ENCODE measurements around the gene CHD5.

CHD5 gene

GRCh38 chr1:6096243-6097116 lies 83.6 kb downstream of the CHD5 start:
- DNase-seq, result no peak

DNA sequence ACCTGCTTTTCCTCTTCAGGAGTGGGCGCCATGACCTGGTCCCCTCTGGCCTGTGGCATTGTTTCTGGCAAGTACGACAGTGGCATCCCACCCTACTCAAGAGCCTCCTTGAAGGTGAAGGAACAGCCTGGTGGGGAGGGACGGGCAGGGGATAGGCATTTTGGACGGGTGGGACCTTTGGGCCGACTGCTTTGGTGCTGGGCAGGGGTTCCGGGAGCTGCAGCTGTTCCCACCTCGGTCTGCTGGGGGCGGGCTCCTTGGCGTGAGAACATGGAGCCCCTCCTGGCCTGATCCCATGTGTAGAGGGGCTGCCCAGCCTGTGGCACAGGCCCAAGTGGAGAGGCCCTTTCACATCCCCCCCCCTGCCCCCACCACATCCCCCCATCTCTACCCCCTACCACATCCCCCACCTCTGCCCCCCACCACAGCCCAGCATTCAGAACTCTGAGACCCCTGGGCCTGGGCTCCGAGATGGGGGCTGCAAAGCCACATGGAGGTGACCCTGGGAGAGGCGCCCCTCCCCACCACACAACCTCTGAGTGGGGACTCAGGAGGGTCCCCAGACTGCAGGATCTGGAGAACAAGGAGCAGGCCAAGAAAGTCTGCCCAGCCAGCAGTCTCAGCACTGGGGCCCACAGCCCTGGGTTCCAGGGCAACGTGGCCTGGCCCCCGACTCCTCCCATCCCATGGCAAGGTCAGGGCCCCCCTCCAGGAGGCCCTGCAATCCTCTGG lies 84.4 kb downstream of the CHD5 start:
- DNase-seq, result no peak

DNA sequence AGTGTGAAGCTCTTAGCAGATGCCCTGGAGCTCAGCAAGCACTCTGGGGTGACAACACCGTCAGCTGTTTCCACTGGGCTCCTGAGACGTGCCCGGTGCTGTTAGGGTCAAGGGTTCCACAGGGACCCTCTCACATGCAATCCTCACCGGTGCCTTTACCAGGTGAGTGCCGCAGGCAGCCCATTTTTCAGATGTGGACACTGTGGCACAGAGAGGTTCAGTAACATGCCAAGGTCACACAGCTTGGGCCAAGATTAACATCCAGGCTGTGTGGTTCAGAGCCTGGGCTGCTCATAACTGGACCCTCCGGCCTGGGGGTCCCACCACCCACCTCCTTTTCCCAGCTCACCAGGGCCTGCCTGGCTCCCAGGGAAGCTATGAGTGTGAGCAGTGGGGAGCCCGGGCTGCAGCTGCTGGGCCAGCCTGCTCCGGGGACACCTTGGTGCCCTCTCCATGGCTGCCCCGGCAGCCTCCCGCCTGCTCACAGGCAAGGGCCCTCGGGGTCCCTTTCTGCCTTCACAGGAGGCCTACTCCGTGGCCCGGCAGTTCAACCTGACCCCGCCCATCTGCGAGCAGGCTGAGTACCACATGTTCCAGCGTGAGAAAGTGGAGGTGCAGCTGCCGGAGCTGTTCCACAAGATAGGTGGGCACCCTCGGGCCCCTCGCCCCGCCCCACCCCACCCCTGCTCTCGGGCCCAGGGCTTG lies 85.2 kb downstream of the CHD5 start:
- DNase-seq, result no peak

- DNase-seq, result no peak
Measured at GRCh38 chr1:6094246-6094645, 85.9 kb downstream of the CHD5 start.

- no peak for DNase-seq
Measured at GRCh38 chr1:6093611-6094010, 86.5 kb downstream of the CHD5 start.

GRCh38 chr1:6093071-6093470 lies 87.0 kb downstream of the CHD5 start:
- DNase-seq, result no peak

GRCh38 chr1:6092211-6092610 lies 87.9 kb downstream of the CHD5 start:
- DNase-seq, result no peak

DNA sequence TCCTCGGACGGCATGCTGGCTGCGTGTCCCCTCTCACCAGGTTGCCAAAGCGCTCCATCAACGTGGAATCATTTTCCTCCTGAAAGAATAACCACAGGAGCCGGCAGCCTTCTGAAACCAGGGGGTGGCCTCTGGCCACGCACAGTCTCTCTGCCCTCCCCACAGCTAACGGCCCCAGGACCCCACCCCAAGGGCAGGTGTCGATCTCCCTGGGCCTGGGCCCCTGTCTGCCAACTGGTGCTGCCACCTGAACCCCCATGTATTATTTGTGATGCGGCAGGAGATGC lies 88.4 kb downstream of the CHD5 start:
- no peak for DNase-seq

GRCh38 chr1:6090996-6091822 lies 88.9 kb downstream of the CHD5 start:
- DNase-seq, result no peak

- no peak for DNase-seq
Measured at GRCh38 chr1:6090288-6090687, 89.8 kb downstream of the CHD5 start.

- DNase-seq, result no peak
Measured at GRCh38 chr1:6088956-6089355, 91.2 kb downstream of the CHD5 start.

DNA sequence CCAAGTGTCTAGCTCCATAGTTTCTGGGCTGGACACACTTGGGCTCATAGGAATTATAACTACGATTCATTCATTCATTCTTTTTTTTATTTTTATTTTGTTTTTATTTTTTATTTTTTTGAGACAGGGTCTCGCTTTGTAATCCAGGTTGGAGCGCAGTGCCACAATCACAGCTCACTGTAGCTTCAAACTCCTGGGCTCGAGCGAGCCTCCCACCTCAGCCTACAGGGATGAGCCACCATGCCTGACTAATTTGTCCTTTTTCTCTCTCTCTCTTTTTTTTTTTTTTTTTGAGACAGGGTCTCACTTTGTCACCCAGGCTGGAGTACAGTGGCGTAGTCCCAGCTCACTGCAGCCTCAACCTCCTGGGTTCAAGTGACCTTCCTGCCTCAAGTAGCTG lies 92.2 kb downstream of the CHD5 start:
- DNase-seq, result no peak

- no peak for DNase-seq
Measured at GRCh38 chr1:6087377-6087772, 92.7 kb downstream of the CHD5 start.

DNA sequence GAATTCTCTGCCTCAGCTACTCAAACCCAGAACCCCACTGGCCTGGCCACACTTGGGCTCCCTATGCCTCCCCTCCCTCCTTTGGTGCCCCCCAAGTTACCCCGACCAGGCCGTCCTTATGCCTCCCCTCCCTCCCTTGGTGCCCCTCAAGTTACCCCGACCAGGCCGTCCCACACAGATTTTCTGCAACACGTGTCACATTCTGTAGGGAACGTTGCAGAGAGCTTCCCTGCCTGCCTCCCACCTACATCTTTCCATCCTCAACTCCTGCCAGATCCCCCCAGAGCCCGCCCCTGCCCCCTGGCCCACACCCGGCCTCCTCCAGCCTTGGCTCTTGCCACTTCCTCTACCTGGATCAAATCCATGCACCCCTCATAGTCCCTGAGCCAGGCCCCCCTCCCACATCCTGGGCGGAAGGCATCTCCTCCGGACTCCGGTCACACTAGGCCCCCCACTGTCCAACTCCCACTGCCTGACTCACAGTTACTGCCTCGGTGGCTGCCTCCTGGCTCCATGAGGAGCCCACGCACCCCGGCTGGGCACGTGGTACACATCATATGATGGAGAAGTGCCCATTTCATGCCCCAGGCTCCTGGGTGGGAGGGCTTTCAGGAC lies 93.3 kb downstream of the CHD5 start:
- no peak for DNase-seq

- DNase-seq, result no peak
Measured at GRCh38 chr1:6086358-6086757, 93.8 kb downstream of the CHD5 start.

DNA sequence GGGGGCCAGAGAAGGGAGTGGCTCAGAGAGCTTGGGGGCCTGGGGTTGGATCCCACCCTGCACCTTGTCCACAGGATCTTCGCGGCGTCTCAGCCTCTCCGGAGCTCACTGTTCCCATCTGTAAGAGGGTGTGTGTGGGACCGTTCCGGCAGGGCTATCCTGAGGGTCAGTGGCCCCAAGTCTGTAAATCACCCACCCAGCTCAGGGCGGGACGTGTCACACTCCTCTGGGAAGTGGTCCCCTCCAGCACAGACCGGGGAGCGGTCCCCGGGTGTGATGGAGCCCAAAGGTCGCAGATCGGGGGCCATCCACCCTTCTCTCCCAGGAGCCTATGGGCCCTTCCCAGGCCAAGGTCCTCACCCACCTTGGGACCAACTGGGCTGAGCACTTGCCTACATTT lies 94.5 kb downstream of the CHD5 start:
- DNase-seq, result no peak

GRCh38 chr1:6084781-6085495 lies 95.2 kb downstream of the CHD5 start:
- no peak for DNase-seq

- DNase-seq, result no peak
Measured at GRCh38 chr1:6083801-6084446, 96.2 kb downstream of the CHD5 start.

DNA sequence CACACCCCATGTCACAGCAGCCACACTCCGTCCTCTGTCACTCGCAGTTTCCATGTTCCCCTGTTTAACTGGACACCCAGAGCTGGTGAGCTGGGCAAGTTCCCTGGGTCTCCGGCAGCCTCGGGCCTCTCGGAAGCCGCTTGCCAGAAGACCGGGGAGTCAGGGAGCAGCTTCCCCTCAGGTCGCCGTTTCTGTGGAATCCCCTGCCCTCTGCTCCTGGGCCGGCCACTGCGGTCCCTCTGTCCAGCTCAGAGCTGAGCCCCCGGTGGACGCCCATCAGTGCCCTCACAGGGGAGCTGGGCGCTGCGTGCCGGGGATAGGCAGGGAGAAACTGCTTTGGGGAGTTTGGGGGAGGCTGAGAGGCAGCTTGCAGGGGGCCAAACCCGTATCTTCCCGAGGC lies 96.7 kb downstream of the CHD5 start:
- DNase-seq, result no peak

GRCh38 chr1:6082430-6082971 lies 97.6 kb downstream of the CHD5 start:
- DNase-seq, result no peak

- no peak for DNase-seq
Measured at GRCh38 chr1:6081901-6082300, 98.2 kb downstream of the CHD5 start.

Data from effector CD8-positive, alpha-beta T cell (primary cell).